GM21381 (cell line): ENCODE results near the gene MDM1.
A peak's percentile ranks its signal among the peaks of the same experiment; 100 is the strongest.

Experiments used
- ATAC-seq: cut with Tn5 transposase; IDR thresholded peaks from one replicate; pipeline ENCODE4 v1.9.1; 2021; ENCODE audit warnings: mild to moderate bottlenecking, moderate library complexity; ENCODE audit not compliant: unreplicated experiment

MDM1 gene, protein sequence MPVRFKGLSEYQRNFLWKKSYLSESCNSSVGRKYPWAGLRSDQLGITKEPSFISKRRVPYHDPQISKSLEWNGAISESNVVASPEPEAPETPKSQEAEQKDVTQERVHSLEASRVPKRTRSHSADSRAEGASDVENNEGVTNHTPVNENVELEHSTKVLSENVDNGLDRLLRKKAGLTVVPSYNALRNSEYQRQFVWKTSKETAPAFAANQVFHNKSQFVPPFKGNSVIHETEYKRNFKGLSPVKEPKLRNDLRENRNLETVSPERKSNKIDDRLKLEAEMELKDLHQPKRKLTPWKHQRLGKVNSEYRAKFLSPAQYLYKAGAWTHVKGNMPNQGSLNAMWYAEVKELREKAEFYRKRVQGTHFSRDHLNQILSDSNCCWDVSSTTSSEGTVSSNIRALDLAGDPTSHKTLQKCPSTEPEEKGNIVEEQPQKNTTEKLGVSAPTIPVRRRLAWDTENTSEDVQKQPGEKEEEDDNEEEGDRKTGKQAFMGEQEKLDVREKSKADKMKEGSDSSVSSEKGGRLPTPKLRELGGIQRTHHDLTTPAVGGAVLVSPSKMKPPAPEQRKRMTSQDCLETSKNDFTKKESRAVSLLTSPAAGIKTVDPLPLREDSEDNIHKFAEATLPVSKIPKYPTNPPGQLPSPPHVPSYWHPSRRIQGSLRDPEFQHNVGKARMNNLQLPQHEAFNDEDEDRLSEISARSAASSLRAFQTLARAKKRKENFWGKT

DNA sequence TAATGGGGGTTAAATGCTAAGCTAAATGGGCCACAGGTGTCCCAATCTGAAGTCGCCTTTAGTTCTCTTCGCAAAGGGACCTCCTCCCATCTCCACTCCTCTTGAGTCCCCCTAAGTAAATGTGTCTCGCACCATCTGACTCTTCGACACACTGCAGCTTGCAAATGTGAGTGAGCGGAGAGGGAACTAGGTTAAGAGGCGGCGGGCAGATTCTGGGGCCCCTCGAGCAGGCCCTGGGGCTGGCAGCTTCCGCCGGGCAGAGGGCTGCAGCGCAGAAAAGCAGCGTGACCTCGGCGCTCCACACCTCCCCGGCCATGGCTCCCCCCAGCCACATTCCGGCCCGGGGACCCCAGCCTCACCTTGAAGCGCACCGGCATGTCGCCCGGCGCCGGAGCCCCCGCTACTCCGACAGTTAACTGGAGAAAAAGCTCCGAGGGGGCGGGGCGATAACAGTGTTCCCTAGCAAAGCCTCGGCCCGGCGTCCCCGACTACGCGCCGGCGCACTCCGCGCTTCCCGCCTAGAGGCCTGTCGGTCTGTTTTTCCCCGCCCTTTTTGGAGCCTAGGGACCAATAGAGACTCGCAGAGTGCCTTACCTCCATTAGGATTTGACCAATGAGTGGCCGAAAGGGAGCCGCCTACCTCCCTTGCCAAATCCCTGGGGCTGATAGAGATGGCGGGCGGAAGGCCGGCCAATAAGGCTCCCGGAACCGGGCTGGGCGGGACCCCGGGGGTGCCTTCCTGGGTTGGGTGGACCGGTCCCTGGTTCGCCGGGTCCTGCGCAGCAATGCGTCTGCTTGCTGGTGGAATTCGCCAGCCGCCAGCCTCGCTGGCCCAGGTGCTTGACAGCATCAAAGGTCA, at the start of gene MDM1:
Gene MDM1 (minus strand): TSS at position 494 of the 859 bp plus-strand sequence. CDS start 117 bp downstream, at position 377.
- ATAC-seq, result peak; percentile 99

DNA sequence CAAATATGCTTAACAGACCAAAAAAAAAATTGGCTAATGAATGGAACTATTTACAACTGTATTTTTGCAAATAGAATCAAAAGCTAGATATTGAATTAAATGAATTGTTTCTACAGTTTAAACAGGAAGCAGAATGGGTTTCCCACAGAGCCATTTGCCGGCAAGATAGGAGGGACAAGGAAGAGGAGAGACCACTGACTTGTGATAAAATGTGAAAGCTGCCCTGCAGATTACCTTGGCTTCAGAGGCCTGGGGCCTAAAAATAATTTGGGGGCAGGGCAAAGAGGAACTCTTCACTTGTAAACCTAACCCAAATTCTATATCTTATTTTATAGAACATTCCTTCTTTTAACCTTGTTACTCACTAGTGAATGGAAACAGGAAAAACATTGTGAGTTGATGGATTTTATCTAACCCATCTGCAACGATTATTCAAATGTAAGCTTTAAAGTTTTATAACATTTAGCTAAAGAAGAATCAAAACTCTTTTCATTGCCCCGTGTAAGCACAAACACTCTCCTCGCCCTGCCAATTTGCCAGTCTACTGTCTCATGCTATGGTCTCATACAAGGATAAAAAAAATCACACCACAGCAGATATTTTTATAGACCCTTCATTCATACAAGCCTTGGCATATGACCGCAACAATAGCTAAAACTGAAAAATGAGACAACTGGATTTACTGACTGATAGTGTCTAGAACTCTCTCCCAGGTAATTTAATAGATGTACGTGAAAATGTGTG, 49.5 kb upstream of the MDM1 start:
- ATAC-seq, result no peak

DNA sequence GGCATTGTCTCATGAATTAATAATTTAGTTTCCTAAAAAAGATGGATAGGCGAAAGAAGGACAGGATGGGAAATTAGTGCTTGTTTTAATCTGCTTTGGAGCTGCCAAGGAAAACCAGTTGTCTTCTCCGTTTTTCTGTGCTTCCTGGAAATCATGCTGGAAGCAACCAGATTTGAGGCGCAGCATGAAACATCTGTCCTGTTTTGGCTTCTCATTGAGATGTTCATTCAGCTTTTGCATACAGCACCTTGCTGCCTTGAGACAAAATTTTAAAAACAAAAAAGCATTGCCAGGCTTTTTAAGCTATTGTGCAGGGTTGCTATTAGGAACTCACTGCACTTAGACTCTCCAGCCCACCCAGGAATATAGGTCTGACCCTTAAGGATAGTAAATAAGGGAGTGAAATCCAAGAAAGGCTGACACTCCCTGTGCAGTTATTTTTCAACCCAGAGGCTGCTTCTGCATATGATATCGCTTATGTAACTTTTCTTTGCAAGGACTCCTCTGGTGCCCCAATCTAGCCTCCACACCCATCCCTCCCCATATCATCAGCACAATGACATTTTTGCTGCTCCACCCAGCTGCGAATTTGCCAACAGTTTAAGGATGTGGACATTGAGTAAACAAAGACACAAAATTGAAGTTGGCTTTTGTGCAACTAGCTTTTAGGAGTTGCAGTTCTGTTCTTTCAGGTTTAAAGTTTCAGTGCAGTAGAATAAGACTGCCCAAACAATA, 46.9 kb upstream of the MDM1 start:
- ATAC-seq, result no peak

DNA sequence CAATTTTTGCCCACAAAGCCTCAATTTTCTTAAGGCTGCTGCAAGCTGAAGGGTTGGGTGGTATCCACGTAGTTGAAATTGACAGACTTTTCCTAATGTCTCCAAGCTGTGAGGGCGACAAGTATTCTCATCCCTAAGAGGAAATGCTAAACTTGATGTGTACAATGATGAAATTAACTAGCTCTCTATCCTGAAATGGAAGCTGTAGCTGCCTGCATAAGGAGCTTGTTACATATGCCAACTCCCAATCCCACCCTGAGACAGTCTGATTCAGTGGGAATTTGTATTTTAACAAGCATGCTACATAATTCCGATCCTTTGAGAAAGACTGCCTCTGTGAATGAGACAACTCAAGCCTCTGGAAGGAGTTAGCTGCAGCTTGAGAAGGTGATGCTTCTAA, 45.7 kb upstream of the MDM1 start:
- ATAC-seq, result no peak

DNA sequence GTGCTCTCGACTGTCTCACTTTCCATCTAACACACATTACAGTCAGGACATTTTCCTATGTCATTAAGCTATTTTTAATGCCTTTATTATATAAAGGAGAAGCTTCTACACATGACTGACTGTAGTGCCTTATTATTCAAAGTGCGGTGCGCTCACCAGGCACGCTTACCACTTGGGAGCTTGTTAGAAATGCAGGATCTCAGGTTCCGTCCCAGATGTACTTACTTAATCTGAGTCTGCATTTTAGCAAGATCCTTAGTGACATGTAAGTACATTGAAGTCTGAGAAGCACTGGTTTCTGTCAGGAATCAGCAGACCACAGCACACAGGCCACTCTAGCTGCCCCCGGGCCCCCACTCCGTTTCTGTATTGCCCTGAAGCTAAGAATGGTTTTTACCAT, 44.7 kb upstream of the MDM1 start:
- no peak for ATAC-seq

DNA sequence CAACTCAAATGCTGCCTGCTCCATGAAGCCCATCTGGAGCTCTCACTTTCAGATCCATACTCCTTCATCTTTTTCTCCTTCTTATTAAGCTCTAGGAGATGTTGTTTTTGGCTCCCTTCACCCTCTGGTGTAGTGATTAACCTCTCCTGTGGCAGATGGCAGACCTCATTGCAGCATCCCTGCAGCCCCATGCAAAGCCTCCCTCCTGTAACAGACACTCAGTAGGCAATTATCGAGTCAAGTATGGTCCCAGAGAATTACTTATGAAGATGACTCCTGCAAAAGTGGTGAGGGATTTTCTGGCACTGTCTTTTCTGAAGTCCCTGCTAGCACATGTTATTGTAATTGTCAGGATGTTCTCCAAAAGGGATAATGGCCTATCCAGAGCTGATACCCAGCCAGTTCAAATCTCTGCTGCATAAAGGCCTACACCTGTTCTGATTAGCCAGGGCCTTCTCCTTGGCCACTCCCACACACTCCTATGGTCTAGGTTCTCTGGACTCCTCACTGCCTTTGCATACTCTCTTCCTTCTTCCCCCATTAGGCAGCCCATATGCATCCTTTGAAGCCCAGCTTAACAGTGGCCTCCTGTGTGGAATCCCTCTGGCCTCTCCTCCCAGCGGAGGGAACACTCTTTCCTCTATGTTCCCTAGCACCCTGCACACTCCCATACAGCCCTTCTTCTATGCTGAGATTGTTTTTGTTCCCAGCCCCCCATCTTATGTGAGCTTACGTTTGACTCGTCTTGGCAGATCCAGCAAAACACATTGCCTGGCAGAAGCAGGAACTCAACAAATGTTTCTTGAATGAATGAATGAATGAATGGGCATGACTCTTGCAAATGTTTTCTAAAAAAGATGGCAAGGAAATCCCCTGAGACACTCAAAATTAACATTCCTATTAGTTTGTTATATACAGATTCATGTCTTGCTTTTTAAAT, 43.9 kb upstream of the MDM1 start:
- no peak for ATAC-seq

DNA sequence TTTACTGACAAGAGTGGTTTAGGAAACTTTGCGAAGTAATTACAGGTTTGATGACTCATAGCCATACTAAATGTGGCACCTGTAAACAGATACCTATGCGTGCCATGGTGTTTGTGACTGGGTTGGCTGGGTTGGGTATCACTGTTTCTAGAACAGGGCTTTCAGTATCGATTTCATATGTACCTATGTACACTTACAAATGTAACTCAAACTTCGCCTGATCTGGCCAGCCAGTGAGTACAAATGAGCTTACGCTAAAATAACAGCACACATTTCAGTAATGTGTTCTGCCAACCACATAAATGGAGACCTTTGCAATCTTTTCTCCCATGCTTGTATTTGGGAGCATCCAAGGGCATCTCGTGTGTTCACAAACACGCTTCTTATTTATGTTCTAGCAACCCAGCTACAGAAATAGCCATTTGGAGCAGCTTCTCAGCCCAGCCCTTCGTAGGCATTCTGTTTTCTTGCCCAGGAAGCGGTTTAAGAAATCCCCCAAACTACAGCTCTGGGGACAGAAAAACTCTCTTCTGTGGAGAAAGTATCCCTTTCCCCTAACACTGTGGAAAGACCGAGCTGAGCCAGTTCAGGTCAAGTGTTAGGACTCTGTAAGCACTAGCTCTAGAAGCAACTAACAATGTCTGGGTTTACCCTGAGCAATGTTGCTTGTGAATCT, 42.3 kb upstream of the MDM1 start:
- peak; percentile 96 for ATAC-seq

DNA sequence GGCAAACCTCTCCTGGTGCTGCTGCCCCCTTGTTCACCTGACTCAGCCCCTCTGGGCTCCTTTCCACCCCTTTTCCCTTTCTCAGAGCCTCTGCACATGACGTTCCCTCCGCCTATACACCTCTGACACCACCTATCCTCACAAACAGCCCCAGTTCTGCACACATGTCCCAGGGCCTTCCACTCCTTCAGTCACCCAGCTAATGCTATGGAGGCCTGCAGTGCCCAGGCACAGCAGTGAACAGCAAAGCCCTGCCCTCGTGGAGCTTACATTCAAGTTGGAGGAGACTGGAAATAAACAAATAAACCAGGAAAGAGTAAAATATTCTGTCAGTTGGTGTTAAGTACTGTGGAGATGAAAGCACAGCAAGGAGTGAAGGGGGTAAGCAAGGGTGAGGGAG, 38.5 kb upstream of the MDM1 start:
- no peak for ATAC-seq

DNA sequence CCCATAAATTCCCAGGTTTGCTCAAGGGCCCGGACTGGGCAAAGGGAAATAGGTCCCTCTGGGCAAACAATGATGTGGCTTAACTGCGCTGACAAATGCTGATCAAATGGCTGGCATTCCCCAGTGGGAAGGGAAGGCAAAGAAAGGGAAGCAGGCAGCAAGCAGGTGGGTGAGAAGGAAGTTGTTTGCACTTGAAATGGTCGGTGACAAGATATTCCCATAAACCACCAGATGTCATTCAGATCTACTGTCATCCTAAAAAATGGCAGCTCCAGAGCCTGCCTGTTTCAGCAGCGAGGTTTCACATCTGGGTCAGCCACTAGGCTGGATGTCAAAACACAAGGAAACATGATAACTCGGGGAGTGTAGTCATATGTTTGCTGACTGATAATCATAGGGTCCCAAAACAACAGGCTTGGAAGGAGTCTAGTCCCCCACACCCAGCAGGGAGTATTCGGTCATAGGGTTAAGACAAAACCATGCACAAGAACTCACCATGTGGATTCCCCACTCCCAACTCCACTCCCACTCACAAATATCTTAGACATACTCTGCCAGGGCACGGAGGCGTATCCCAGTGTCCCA, 37.9 kb upstream of the MDM1 start:
- ATAC-seq, result no peak

DNA sequence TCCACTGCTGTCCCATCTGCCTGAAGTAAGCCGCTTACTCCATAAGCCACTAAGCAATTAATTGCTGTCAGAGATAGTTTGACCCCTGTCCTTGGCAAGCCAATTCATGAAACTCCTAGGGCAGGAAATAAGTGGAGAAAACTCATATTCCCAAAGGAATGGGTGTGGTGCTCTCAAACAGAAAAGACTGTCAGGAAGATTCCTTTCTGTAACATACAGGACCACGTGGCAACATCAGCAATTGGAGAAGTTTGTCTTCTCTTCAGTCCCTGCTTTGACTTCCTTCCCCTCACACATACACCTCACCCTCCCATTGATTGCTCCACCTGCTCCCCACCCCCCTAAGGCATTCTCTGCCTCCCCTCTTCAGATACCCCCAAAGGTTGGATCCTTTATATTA, 36.2 kb upstream of the MDM1 start:
- no peak for ATAC-seq

DNA sequence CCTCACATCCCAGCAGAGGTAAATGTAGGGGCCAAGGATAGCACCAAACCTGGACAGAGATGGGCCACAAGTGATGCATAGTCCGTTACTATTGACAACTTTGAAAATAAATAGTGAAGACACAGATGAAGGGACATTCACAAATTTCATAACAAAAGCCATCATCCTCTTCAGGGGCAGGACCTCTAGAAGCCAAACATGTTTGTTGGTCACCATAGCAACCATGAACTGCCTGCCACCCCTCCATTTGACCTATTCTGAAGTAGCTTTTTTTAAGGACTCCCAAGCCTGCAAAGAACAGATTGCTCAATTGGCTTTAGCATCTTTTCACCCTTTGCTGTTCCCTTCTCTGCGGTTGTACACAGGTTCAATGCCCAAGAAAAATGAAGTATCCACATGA, 35.7 kb upstream of the MDM1 start:
- ATAC-seq, result no peak

DNA sequence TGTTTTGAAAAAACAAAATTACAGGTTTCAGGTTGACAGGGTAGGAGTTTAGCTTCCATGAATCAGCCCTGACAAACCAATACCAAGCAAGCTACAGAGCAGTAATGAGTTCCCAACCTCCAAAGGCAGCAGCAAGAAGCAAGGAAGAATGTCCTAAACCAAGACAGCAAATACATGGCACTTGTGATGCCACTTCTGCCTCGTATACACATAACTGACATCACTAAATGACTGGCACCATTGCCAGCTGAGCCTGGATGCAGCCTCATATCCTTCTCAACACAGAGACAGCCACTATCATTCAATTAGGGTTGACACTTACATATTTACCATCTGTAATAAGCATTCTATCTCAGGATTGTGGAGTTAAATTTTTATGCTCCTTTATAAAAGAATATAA, 35.0 kb upstream of the MDM1 start:
- no peak for ATAC-seq

DNA sequence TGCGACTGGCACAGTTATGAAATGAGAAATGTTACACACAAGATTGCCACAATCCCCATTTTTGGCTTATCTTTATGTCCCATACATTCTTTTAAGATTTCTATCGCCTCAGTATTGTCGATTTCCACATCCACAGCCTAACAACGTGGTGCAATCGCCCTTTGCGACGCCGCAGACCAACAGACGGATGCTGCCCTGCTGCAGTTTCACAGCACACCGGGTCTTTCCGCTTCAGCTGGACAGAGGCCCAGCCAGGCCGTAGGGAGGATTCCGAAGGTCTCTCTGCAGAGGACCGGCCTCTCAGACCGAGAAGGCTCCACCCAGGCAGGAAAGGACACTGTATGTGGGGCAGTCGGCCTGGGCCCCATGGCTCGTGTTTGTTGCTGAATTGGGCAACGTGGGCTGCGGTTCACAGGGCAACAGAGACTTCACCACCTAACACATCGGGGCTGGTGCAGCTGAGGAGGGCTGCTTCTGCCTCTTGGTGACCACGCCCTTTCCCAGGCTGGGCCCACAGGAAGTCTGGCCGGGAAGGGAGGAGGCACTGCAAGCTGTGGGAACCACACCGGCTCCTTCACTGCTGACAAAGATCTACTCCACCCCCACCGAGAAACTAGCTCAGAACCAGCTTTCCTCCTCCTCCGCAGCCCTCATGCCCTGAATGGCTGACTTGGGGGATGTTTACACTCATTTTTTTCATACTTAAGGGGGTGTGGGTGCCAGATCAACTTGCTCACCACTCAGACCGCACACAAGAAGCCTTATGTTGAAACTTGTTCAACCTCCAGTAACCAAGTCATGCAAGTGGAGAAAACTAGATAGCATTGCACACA, 32.9 kb upstream of the MDM1 start:
- ATAC-seq, result peak; percentile 84

DNA sequence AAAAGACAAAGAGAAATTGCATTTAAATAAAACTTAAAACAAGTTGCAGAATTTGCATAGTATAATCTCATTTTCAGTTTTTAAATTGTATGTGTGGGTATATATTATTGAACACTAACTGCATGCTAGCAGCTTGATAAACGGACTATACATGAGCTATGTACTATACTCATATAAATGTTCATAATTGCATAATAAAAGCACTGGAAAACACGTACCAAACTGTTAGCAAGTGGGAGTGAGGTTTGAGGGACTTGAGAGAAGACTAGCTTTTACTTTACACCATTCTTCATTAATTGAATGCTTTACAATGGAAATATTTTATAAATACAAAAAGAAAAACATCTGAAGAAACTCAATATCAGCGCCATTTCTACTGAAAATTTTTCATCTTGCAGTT, 32.2 kb upstream of the MDM1 start:
- ATAC-seq, result no peak

DNA sequence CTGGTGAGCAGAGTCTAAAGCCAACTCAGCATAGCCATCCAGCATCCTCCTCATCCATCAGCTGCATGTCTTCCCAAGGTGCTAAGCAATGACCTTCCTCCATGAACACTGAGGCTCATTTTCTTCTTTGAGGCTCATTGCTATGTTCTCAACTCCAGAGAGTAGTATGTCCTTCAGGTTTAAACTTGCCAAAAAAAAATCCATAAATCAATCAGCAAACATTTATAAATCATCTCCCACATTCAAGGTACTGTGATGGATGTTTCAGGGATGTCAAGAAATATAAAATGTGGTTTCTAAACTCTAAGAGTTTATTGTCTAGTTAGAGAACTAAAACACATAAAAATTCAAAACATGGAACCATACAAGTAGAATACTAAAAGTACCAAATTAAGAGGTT, 29.8 kb upstream of the MDM1 start:
- no peak for ATAC-seq

DNA sequence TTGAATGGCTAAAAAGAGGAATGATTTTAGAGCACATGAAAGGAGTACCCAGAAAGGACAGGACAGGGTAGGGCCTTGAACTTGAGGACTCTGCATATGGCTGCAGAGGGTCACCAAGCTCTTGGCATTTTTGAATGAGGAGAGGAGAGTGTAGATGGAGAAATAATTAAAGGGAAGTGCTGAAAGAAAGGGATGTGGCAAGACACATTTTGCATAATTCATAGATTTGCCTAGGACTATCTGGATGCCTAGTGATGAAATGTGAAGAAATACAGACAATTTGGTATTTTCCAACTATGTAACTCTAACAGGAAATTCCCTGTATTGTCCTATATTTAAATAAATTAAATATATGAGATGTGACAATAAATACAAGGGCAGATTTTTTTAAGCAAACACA, 27.5 kb upstream of the MDM1 start:
- peak; percentile 5 for ATAC-seq
